Heart left ventricle (tissue), 13 donors: Measurements from ENCODE around the gene C19orf73.

Source experiments
- POLR2A ChIP-seq, 2 donors: fragments of 450-650 bp; IDR thresholded peaks; one replicate each; pipeline ENCODE4 v1.6.1; 2017; ENCODE audit warnings: antibody characterized with exemption in 2 of 2, mild to moderate bottlenecking in 2 of 2, moderate library complexity in 2 of 2
- TF ChIP-seq, protein P1 (sequence below), 12 donors: fragments of 200-600 bp; sonication (generic) in 4 of 12; IDR thresholded peaks; one replicate each; pipeline versions ENCODE4 v1.5.0 to v1.8.0; 2018 to 2022; ENCODE audit warnings: antibody characterized with exemption in 12 of 12, mild to moderate bottlenecking in 5 of 12
- donor health status: ischemic (EF 13 %, LVEDD 7.1; RV severe dilation, severe dysfunction).
- donor health status: DM: no; HTN: yes; CAD: no.
- donor health status: DM: no; HTN: no; CAD: no.
- donor health status: ischemic (EF 25% LVEDD 6.9; RV normal size, moderate dysfunction).
- donor health status: ischemic (EF 25% LVEDD 5.7; RV mildly dilated, moderate dysfunction).
- donor health status: ischemic (EF 35%, LVEDD 5.7; RV mildly dilated, moderate dysfunction).
- donor health status: nonischemic (EF 11% LVEDD 7.7; RV severe dilation, severe dysfunction).
- donor health status: DM: yes; HTN: yes; CAD: no.
- donor health status: PGD.
- donor health status: ischemic (EF 29% LVEDD 5.4; RV normal size, mild dysfunction).
- donor health status: nonischemic (EF 23%, LVEDD 6.1; RV moderate dilation, normal function).

DNA sequence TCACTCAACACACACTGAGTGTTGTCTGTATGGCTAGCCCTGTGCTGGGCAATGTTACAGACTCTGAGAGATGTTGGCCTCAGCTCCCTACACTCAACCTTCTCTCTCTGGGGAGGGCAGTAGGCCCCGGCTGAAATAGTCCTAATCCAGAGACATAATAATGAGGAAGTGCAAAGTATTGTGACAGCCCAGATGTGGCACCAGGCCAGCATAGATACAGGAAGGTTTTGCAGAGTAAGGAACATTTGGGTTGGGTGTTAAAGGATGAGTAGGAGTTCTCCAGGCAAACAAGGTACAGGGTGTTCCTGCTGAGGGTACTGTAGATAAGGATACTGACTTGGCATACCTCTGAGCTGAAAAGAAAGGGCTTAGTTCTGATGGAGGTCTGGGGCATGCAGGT, 2.4 kb downstream of the C19orf73 start:
- TF ChIP-seq POLR2A (IDR thresholded peaks at IDR 0.05): no peak
- TF ChIP-seq, protein P1, sequence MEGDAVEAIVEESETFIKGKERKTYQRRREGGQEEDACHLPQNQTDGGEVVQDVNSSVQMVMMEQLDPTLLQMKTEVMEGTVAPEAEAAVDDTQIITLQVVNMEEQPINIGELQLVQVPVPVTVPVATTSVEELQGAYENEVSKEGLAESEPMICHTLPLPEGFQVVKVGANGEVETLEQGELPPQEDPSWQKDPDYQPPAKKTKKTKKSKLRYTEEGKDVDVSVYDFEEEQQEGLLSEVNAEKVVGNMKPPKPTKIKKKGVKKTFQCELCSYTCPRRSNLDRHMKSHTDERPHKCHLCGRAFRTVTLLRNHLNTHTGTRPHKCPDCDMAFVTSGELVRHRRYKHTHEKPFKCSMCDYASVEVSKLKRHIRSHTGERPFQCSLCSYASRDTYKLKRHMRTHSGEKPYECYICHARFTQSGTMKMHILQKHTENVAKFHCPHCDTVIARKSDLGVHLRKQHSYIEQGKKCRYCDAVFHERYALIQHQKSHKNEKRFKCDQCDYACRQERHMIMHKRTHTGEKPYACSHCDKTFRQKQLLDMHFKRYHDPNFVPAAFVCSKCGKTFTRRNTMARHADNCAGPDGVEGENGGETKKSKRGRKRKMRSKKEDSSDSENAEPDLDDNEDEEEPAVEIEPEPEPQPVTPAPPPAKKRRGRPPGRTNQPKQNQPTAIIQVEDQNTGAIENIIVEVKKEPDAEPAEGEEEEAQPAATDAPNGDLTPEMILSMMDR (IDR thresholded peaks at IDR 0.05): no peak
